Measurements from ENCODE around the gene OR6C4. TPM values are rescaled to one million over a fixed set of nuclear protein-coding genes. Genes with fewer than 3 reads are reported as not detected.
"Not testable (repeated sequence)": the region's sequence is repeated elsewhere in the genome, so short reads cannot be mapped to it uniquely, and the experiment has no call there.

Gene OR6C4
- not detected in 2 replicates for total RNA-seq

DNA sequence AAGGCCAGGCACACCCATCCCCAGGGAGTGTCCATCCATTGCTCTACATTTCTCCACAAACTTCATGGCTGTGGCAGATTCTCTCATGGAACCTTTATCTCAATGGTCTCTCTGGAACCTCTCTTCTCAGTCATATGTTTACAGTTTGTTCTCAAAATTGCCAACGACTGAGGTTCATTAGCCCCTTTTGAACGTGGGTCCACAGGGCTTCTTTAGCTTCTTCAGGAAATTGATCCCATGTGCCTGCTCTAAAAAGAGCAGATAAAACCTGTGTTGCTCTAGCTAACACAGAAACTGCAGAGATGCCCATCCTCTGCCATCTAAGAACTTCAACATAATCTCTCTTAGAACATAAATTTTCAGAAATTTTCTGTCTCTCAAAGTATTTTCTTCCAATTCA, at the start of gene OR6C4:
Gene OR6C4 (plus strand): TSS at position 301 of the 400 bp plus-strand sequence. CDS start 1,625 bp downstream, outside the sequence.
- TF ChIP-seq, protein P1, sequence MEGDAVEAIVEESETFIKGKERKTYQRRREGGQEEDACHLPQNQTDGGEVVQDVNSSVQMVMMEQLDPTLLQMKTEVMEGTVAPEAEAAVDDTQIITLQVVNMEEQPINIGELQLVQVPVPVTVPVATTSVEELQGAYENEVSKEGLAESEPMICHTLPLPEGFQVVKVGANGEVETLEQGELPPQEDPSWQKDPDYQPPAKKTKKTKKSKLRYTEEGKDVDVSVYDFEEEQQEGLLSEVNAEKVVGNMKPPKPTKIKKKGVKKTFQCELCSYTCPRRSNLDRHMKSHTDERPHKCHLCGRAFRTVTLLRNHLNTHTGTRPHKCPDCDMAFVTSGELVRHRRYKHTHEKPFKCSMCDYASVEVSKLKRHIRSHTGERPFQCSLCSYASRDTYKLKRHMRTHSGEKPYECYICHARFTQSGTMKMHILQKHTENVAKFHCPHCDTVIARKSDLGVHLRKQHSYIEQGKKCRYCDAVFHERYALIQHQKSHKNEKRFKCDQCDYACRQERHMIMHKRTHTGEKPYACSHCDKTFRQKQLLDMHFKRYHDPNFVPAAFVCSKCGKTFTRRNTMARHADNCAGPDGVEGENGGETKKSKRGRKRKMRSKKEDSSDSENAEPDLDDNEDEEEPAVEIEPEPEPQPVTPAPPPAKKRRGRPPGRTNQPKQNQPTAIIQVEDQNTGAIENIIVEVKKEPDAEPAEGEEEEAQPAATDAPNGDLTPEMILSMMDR (IDR thresholded peaks at IDR 0.05; ENCODE audit: insufficient read depth, low read length, severe bottlenecking): no peak
- no peak within 1 kb of the TSS for H3K4me3 ChIP-seq (ENCODE audit: low read depth, low read length)
- no peak for FAIRE-seq

DNA sequence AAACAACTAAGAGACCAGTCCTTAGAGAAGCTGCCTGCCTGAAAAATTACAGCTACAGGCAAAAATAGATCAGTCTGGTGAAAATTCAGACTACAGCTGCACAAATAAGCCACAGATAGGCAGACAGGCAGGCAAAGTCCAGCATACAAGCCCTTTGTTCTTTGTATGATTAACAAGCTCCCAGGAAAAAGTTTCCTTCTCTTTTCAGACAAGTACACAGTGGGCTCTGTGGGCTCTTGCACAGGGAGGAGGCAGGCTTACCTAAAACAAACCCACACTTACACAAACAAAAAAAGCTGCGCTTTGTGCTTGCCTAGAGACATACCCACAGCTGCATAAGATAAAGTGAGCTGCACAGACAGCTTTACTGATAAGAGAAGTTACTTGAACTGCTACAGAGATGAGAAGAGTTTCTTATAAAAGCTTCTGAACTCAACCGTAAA, 49.6 kb upstream of the OR6C4 start:
- FAIRE-seq: no peak
- H3K4me3 ChIP-seq (ENCODE audit: low read depth, low read length): no peak overlapping the region
- no peaks in the 10 kb centered on the region for H3K27me3 ChIP-seq (ENCODE audit: control insufficient read depth, insufficient read depth, low read length)
- DNase-seq (ENCODE audit: low read depth): no peak
- TF ChIP-seq, protein P1 (IDR thresholded peaks at IDR 0.05; ENCODE audit: insufficient read depth, low read length, severe bottlenecking): no peak
- H3K36me3 ChIP-seq (ENCODE audit: control insufficient read depth, insufficient read depth, low read length): no peaks in the 10 kb centered on the region

More for the DNA sequence above, at the start of gene OR6C4:
- no peaks in the 10 kb centered on the region for H3K36me3 ChIP-seq (ENCODE audit: control insufficient read depth, insufficient read depth, low read length)
- no peak for DNase-seq (ENCODE audit: low read depth)
- no peaks in the 10 kb centered on the region for H3K27me3 ChIP-seq (ENCODE audit: control insufficient read depth, insufficient read depth, low read length)

DNA sequence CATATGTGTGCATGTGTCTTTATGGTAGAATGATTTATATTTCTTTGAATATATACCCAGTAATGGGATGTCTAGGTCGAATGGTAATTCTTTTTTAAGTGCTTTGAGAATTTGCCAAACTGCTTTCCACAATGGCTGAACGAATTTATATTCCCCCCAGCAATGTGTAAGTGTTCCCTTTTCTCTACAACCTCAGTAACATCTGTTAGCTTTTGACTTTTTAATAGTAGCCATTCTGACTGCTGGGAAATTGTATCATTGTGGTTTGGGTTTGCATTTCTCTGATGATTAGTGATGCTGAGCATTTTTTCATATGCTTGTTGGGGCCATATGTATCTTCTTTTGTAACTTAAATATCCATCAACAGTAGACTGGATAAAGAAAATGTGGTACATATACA, 47.8 kb upstream of the OR6C4 start:
- no peaks in the 10 kb centered on the region for H3K27me3 ChIP-seq (ENCODE audit: control insufficient read depth, insufficient read depth, low read length)
- TF ChIP-seq, protein P1 (IDR thresholded peaks at IDR 0.05; ENCODE audit: insufficient read depth, low read length, severe bottlenecking): no peak

DNA sequence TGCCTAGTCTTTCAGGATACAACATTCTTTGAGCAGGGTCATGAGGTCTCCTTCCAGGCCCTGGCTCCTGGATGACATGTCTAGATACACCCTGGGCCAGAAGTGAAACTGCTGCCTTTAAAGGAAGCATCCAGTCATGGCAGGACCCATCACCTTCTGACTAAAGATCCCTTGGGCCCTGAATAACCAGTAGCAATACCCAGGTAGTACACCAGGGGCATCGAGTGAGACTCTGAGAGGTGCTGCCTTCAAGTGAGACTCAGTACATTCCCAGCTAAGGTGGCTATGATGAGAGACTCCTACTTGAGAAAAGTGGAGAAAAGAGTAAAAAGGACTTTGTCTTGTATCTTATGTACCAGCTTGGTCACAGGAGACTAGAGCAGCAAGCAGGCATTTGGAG, 33.7 kb upstream of the OR6C4 start:
- no peak for DNase-seq (ENCODE audit: low read depth)

More for the DNA sequence above, 47.8 kb upstream of the OR6C4 start:
- FAIRE-seq (no peak), DNase-seq (ENCODE audit: low read depth) (no peak)
- no peak overlapping the region for H3K4me3 ChIP-seq (ENCODE audit: low read depth, low read length)
- no peaks in the 10 kb centered on the region for H3K36me3 ChIP-seq (ENCODE audit: control insufficient read depth, insufficient read depth, low read length)

DNA sequence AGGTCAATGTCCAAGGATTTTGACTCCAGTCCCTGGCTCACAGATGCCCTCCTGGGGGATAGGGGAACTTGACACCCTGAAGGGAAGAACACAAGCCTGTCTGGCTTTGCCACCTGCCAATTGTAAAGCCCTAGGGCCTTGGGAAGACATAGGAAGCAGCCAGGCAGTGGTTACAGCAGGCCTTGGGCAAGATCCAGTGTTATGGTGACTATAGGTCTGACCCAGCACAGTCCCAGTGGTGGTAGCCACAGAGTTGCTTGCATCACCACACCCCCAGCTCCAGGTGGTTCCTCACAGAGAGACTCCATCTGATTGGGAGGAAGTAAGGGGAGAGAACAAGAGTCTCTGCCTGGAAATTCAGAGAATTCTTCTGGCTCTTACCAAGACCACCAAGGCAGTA, 33.0 kb upstream of the OR6C4 start:
- no peaks in the 10 kb centered on the region for H3K27me3 ChIP-seq (ENCODE audit: control insufficient read depth, insufficient read depth, low read length)
- H3K36me3 ChIP-seq (ENCODE audit: control insufficient read depth, insufficient read depth, low read length): no peaks in the 10 kb centered on the region
- TF ChIP-seq, protein P1 (IDR thresholded peaks at IDR 0.05; ENCODE audit: insufficient read depth, low read length, severe bottlenecking): no peak
- FAIRE-seq (no peak), DNase-seq (ENCODE audit: low read depth) (no peak)
- H3K4me3 ChIP-seq (ENCODE audit: low read depth, low read length): no peak overlapping the region

More for the DNA sequence above, 33.7 kb upstream of the OR6C4 start:
- FAIRE-seq: peak; percentile 23
- Histone ChIP-seq H3K27me3 (ENCODE audit: control insufficient read depth, insufficient read depth, low read length) (no peaks in the 10 kb centered on the region), H3K4me3 (ENCODE audit: low read depth, low read length) (no peak overlapping the region), H3K36me3 (ENCODE audit: control insufficient read depth, insufficient read depth, low read length) (no peaks in the 10 kb centered on the region)
- TF ChIP-seq, protein P1 (IDR thresholded peaks at IDR 0.05; ENCODE audit: insufficient read depth, low read length, severe bottlenecking): no peak

DNA sequence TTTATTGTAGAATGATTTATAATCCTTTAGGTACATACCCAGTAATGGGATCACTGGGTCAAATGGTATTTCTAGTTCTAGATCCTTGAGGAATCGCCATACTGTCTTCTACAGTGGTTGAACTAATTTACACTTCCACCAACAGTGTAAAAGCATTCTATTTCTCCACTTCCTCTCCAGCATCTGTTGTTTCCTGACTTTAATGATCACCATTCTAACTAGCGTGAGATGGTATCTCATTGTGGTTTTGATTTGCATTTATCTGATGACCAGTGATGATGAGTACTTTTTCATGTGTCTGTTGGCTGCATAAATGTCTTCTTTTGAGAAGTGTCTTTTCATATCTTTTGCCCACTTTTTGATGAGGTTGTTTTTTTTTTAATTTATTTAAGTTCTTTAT, 1.2 kb upstream of the OR6C4 start:
- H3K36me3 ChIP-seq (ENCODE audit: control insufficient read depth, insufficient read depth, low read length); H3K27me3 ChIP-seq (ENCODE audit: control insufficient read depth, insufficient read depth, low read length); H3K4me3 ChIP-seq (ENCODE audit: low read depth, low read length); FAIRE-seq; DNase-seq (ENCODE audit: low read depth): not testable (repeated sequence)
